T-helper 2 cell treated with Interferon-gamma antibody and Interleukin-4, amounts not matched to agents 100 ng/mL and 5 ng/mL, for 36 hours (primary cell): Measurements from ENCODE around the gene NPLOC4. TPM values are rescaled to one million over a fixed set of nuclear protein-coding genes. Genes with fewer than 3 reads are reported as not detected.
"Not testable (repeated sequence)": the region's sequence is repeated elsewhere in the genome, so short reads cannot be mapped to it uniquely, and the experiment has no call there.

Experiments
- intact Hi-C: fragments of 100-400 bp; cut with micrococcal nuclease; formaldehyde crosslinking; loops from one replicate; pipeline ENCODE4 v1.15.1; 2023
- total RNA-seq: library from RNA; stranded (reverse); gene quantifications from 2 replicates; pipeline ENCODE4 v1.2.3, GENCODE V29; 2022

Gene NPLOC4
- total RNA-seq, 1 donor from 2014 or later, result 106 TPM

- intact Hi-C loops, result no loop called here
These were observed 100.3 kb downstream of the NPLOC4 start for GRCh38 chr17:81536299-81537290.

- intact Hi-C loops, result no loop called here
These were observed 101.2 kb downstream of the NPLOC4 start for GRCh38 chr17:81535480-81536298.

- intact Hi-C loops, result no loop called here
These were observed 101.9 kb downstream of the NPLOC4 start for GRCh38 chr17:81535007-81535328.

GRCh38 chr17:81534157-81535006 is 102.5 kb downstream of the NPLOC4 start:
- intact Hi-C loops, result no loop called here

GRCh38 chr17:81533339-81534141 is 103.4 kb downstream of the NPLOC4 start:
- intact Hi-C loops, result no loop called here

- intact Hi-C loops, result no loop called here
These were observed 104.2 kb downstream of the NPLOC4 start for GRCh38 chr17:81532490-81533287.

GRCh38 chr17:81531998-81532404 is 104.9 kb downstream of the NPLOC4 start:
- intact Hi-C loops, result not testable (repeated sequence)

- intact Hi-C loops, result not testable (repeated sequence)
These were observed 105.9 kb downstream of the NPLOC4 start for GRCh38 chr17:81531013-81531412.

GRCh38 chr17:81529437-81529803 is 107.5 kb downstream of the NPLOC4 start:
- intact Hi-C loops, result no loop called here

- intact Hi-C loops, result no loop called here
These were observed 108.1 kb downstream of the NPLOC4 start for GRCh38 chr17:81528651-81529436.

GRCh38 chr17:81528384-81528650 is 108.6 kb downstream of the NPLOC4 start:
- intact Hi-C loops, result no loop called here

- intact Hi-C loops, result no loop called here
These were observed 109.1 kb downstream of the NPLOC4 start, which contains the start of gene FSCN2 for GRCh38 chr17:81527591-81528383. Gene FSCN2 (plus strand): TSS chr17:81528377. CDS start chr17:81528532, 155 bp downstream.

- intact Hi-C loops, result no loop called here
These were observed 110.0 kb downstream of the NPLOC4 start for GRCh38 chr17:81526662-81527571.

GRCh38 chr17:81524865-81525159 is 112.1 kb downstream of the NPLOC4 start:
- intact Hi-C loops, result no loop called here

GRCh38 chr17:81524039-81524864 is 112.7 kb downstream of the NPLOC4 start:
- intact Hi-C loops, result no loop called here

- intact Hi-C loops, result no loop called here
These were observed 113.4 kb downstream of the NPLOC4 start for GRCh38 chr17:81523402-81524038.
